ENCODE data around the gene MATN3. TPM values are rescaled to one million over a fixed set of nuclear protein-coding genes. Genes with fewer than 3 reads are reported as not detected.

MATN3 gene
- total and polyA plus RNA-seq, 2 of the 13 experiments (the other 11 are each of a cell fraction or from before 2014, with no cell fraction given), result 36.1 to 208 TPM

GRCh38 chr2:20050646-20051531 lies 38.4 kb upstream of the MATN3 start (continued):
- TF ChIP-seq SOX5 (CRISPR knock-in tag; IDR thresholded peaks at IDR 0.05; ENCODE audit: borderline replicate concordance) (peak; percentile 31; the same call in 1 of the 2 replicates), TBX3 (IDR thresholded peaks at IDR 0.05; ENCODE audit: borderline replicate concordance) (no peak), ZNF652 (CRISPR knock-in tag; IDR thresholded peaks at IDR 0.05; ENCODE audit: borderline replicate concordance, low read depth) (no peak), ZNF589 (CRISPR knock-in tag; conservative IDR thresholded peaks at IDR 0.05) (no peak), PHF8 (CRISPR knock-in tag; IDR thresholded peaks at IDR 0.05) (no peak), ZNF17 (CRISPR knock-in tag; IDR thresholded peaks at IDR 0.05) (no peak), U2AF2 (IDR thresholded peaks at IDR 0.05; ENCODE audit: low read depth, low read length) (no peak), RORA (CRISPR knock-in tag; IDR thresholded peaks at IDR 0.05) (no peak), ZNF230 (CRISPR knock-in tag; IDR thresholded peaks at IDR 0.05) (no peak), ZEB1 (IDR thresholded peaks at IDR 0.05; ENCODE audit: insufficient replicate concordance, low read depth) (no peak), NFRKB (IDR thresholded peaks at IDR 0.05) (no peak), ZBTB40 (IDR thresholded peaks at IDR 0.05) (no peak), ZBTB40 (CRISPR knock-in tag; IDR thresholded peaks at IDR 0.05) (no peak; the same call in 1 of the 2 replicates), ZNF768 (CRISPR knock-in tag; IDR thresholded peaks at IDR 0.05) (peak; percentile 28; the same call in 1 of the 2 replicates), RARA (CRISPR knock-in tag; IDR thresholded peaks at IDR 0.05) (no peak), ZNF441 (CRISPR knock-in tag; IDR thresholded peaks at IDR 0.05; ENCODE audit: borderline replicate concordance) (no peak), ZNF775 (CRISPR knock-in tag; IDR thresholded peaks at IDR 0.05; ENCODE audit: borderline replicate concordance) (no peak; the same call in 1 of the 2 replicates), KDM5A (IDR thresholded peaks at IDR 0.05; ENCODE audit: borderline replicate concordance, low read length) (peak; percentile 62; the same call in 1 of the 2 replicates), ZNF530 (CRISPR knock-in tag; IDR thresholded peaks at IDR 0.05; ENCODE audit: low read depth) (no peak), HDAC1 (CRISPR knock-in tag; IDR thresholded peaks at IDR 0.05) (peak; percentile 39; the same call in 1 of the 2 replicates), ZNF615 (CRISPR knock-in tag; IDR thresholded peaks at IDR 0.05; ENCODE audit: borderline replicate concordance) (no peak), NR2F1 (CRISPR knock-in tag; IDR thresholded peaks at IDR 0.05) (no peak)

Measured in HepG2 (cell line).